KOPT-K1 (cell line): ENCODE data around the gene MPPED1.

Experiments
- H3K27ac ChIP-seq: fragments of 200-600 bp; sonication (generic); 2 replicates; pipeline ENCODE4 v1.5.1; 2016; ENCODE audit warnings: antibody characterized with exemption, mild to moderate bottlenecking, low read depth, low read length; ENCODE audit not compliant: poor library complexity, severe bottlenecking
- H3K36me3 ChIP-seq: fragments of 200-600 bp; sonication (generic); 2 replicates; pipeline ENCODE4 v1.5.1; 2017; ENCODE audit warnings: antibody characterized with exemption, mild to moderate bottlenecking, low read length, moderate library complexity; ENCODE audit not compliant: insufficient read depth
- H3K9me3 ChIP-seq: fragments of 200-600 bp; sonication (generic); 2 replicates; pipeline ENCODE4 v1.5.1; 2017; ENCODE audit warnings: antibody characterized with exemption, low read length, mild to moderate bottlenecking; ENCODE audit not compliant: insufficient read depth, poor library complexity, severe bottlenecking

Gene MPPED1

GRCh38 chr22:43528601-43529360, 117.0 kb downstream of the MPPED1 start:
- H3K36me3 ChIP-seq = no peaks in the 10 kb centered on the region
- H3K27ac ChIP-seq = no peak overlapping the region

GRCh38 chr22:43529461-43529860, 117.6 kb downstream of the MPPED1 start:
- no peak overlapping the region for H3K27ac ChIP-seq
- H3K9me3 ChIP-seq = no peaks in the 10 kb centered on the region
- H3K36me3 ChIP-seq = no peaks in the 10 kb centered on the region

More at GRCh38 chr22:43528601-43529360, 117.0 kb downstream of the MPPED1 start:
- H3K9me3 ChIP-seq = no peaks in the 10 kb centered on the region

- no peaks in the 10 kb centered on the region for H3K36me3 ChIP-seq
- H3K9me3 ChIP-seq = no peaks in the 10 kb centered on the region
- no peak overlapping the region for H3K27ac ChIP-seq
Observed at GRCh38 chr22:43529934-43530333, 118.1 kb downstream of the MPPED1 start.

- Histone ChIP-seq H3K9me3 (no peaks in the 10 kb centered on the region), H3K27ac (no peak overlapping the region), H3K36me3 (no peaks in the 10 kb centered on the region)
Observed at GRCh38 chr22:43530349-43531201, 118.8 kb downstream of the MPPED1 start.

GRCh38 chr22:43531651-43532050, 119.8 kb downstream of the MPPED1 start:
- Histone ChIP-seq H3K9me3 (no peaks in the 10 kb centered on the region), H3K36me3 (no peaks in the 10 kb centered on the region), H3K27ac (no peak overlapping the region)

- Histone ChIP-seq H3K9me3 (no peaks in the 10 kb centered on the region), H3K36me3 (no peaks in the 10 kb centered on the region), H3K27ac (no peak overlapping the region)
Observed at GRCh38 chr22:43532301-43533155, 120.7 kb downstream of the MPPED1 start.

GRCh38 chr22:43533156-43533530, 121.3 kb downstream of the MPPED1 start:
- H3K27ac ChIP-seq = no peak overlapping the region
- H3K36me3 ChIP-seq = no peaks in the 10 kb centered on the region
- H3K9me3 ChIP-seq = no peaks in the 10 kb centered on the region

- Histone ChIP-seq H3K36me3 (no peaks in the 10 kb centered on the region), H3K9me3 (no peaks in the 10 kb centered on the region), H3K27ac (no peak overlapping the region)
Observed at GRCh38 chr22:43533656-43534428, 122.0 kb downstream of the MPPED1 start.

- no peak overlapping the region for H3K27ac ChIP-seq
- no peaks in the 10 kb centered on the region for H3K36me3 ChIP-seq
- H3K9me3 ChIP-seq = no peaks in the 10 kb centered on the region
Observed at GRCh38 chr22:43534916-43535315, 123.1 kb downstream of the MPPED1 start.

- no peaks in the 10 kb centered on the region for H3K36me3 ChIP-seq
- H3K9me3 ChIP-seq = no peaks in the 10 kb centered on the region
- H3K27ac ChIP-seq = no peak overlapping the region
Observed at GRCh38 chr22:43535336-43535735, 123.5 kb downstream of the MPPED1 start.

GRCh38 chr22:43535741-43536140, 123.9 kb downstream of the MPPED1 start:
- no peak overlapping the region for H3K27ac ChIP-seq
- no peaks in the 10 kb centered on the region for H3K9me3 ChIP-seq
- no peaks in the 10 kb centered on the region for H3K36me3 ChIP-seq

GRCh38 chr22:43537019-43537585, 125.3 kb downstream of the MPPED1 start:
- no peaks in the 10 kb centered on the region for H3K9me3 ChIP-seq
- H3K36me3 ChIP-seq = no peaks in the 10 kb centered on the region
- H3K27ac ChIP-seq = no peak overlapping the region

GRCh38 chr22:43539572-43540528, 128.0 kb downstream of the MPPED1 start:
- Histone ChIP-seq H3K9me3 (no peaks in the 10 kb centered on the region), H3K36me3 (no peaks in the 10 kb centered on the region), H3K27ac (no peak overlapping the region)
